GM23338 (cell line): ENCODE data around the gene DMRT1. TPM values are rescaled to one million over a fixed set of nuclear protein-coding genes. Genes with fewer than 3 reads are reported as not detected.

Source experiments
- ATAC-seq: fragments of 200-7000 bp; cut with Tn5 transposase; 3 replicates; pipeline ENCODE4 v1.9.1; 2020
- DNase-seq: peaks from one replicate; pipeline ENCODE4 v3.0.0-alpha.2; 2015; ENCODE audit warnings: low spot score
- H2AFZ ChIP-seq: fragments of 200-600 bp; sonication (generic); 2 replicates; pipeline ENCODE4 v1.8.0; 2016; ENCODE audit warnings: antibody characterized with exemption, mild to moderate bottlenecking, moderate library complexity
- H3F3A ChIP-seq: fragments of 200-600 bp; sonication (generic); replicated peaks from 2 replicates; pipeline ENCODE4 v1.8.0; 2017; ENCODE audit warnings: antibody characterized with exemption, mixed run types, low read depth
- H3K27ac ChIP-seq: fragments of 200-600 bp; sonication (generic); 2 replicates; pipeline ENCODE4 v1.6.1; 2016; ENCODE audit warnings: low read depth
- H3K27me3 ChIP-seq: fragments of 200-600 bp; sonication (generic); 2 replicates; pipeline ENCODE4 v1.8.0; 2016; ENCODE audit warnings: mild to moderate bottlenecking, mixed run types, moderate library complexity; ENCODE audit not compliant: insufficient read depth
- H3K36me3 ChIP-seq: fragments of 200-600 bp; sonication (generic); 2 replicates; pipeline ENCODE4 v1.8.0; 2016; ENCODE audit warnings: mild to moderate bottlenecking; ENCODE audit not compliant: insufficient read depth
- H3K4me1 ChIP-seq: fragments of 200-600 bp; sonication (generic); 2 replicates; pipeline ENCODE4 v1.8.0; 2016; ENCODE audit warnings: mild to moderate bottlenecking, moderate library complexity; ENCODE audit not compliant: insufficient read depth
- H3K4me2 ChIP-seq: fragments of 200-600 bp; sonication (generic); 2 replicates; pipeline ENCODE4 v1.7.1; 2017; ENCODE audit warnings: mixed run types
- H3K4me3 ChIP-seq: fragments of 200-600 bp; sonication (generic); 2 replicates; pipeline ENCODE4 v1.6.1; 2016; ENCODE audit warnings: mixed run types
- H3K79me2 ChIP-seq: fragments of 200-600 bp; sonication (generic); replicated peaks from 2 replicates; pipeline ENCODE4 v1.8.0; 2017; ENCODE audit warnings: mild to moderate bottlenecking; ENCODE audit not compliant: insufficient read depth
- H3K9me2 ChIP-seq: fragments of 200-600 bp; sonication (generic); 2 replicates; pipeline ENCODE4 v1.8.0; 2017; ENCODE audit not compliant: insufficient read depth
- H4K20me1 ChIP-seq: fragments of 200-600 bp; sonication (generic); replicated peaks from 2 replicates; pipeline ENCODE4 v1.8.0; 2017; ENCODE audit warnings: mild to moderate bottlenecking; ENCODE audit not compliant: insufficient read depth
- H3K27ac Mint-ChIP-seq: 2 replicates; pipeline ENCODE4 v1.8.0; 2020; ENCODE audit warnings: inconsistent platforms, mild to moderate bottlenecking, moderate library complexity, mixed read lengths
- H3K27me3 Mint-ChIP-seq: 3 replicates; pipeline ENCODE4 v1.8.0; 2022; ENCODE audit warnings: low read depth, mild to moderate bottlenecking, moderate library complexity, mixed read lengths, inconsistent platforms; ENCODE audit not compliant: insufficient read depth, poor library complexity
- H3K36me3 Mint-ChIP-seq: 3 replicates; pipeline ENCODE4 v1.8.0; 2021; ENCODE audit warnings: low read depth, mild to moderate bottlenecking, inconsistent platforms, moderate library complexity, mixed read lengths
- H3K4me1 Mint-ChIP-seq: 3 replicates; pipeline ENCODE4 v1.8.0; 2020; ENCODE audit warnings: mild to moderate bottlenecking, inconsistent platforms, mixed read lengths
- H3K4me3 Mint-ChIP-seq: 3 replicates; pipeline ENCODE4 v1.8.0; 2021; ENCODE audit warnings: moderate library complexity, mild to moderate bottlenecking, inconsistent platforms, mixed read lengths
- H3K9me3 Mint-ChIP-seq: 3 replicates; pipeline ENCODE4 v1.8.0; 2020; ENCODE audit warnings: moderate library complexity, mild to moderate bottlenecking, inconsistent platforms, mixed read lengths
- CTCF ChIP-seq, 2 experiments: fragments of 200-600 bp in 1 of 2; sonication (generic) in 1 of 2; conservative IDR thresholded peaks; 2 replicates each; pipeline versions ENCODE4 v1.5.1 to v1.6.1; 2016 to 2017; ENCODE audit warnings: antibody characterized with exemption in 2 of 2, low read depth in 2 of 2, mild to moderate bottlenecking in 2 of 2, moderate library complexity in 1 of 2
- NANOG ChIP-seq: IDR thresholded peaks from 2 replicates; pipeline ENCODE4 v1.6.1; 2016; ENCODE audit warnings: antibody characterized with exemption, borderline replicate concordance
- POLR2AphosphoS5 ChIP-seq: IDR thresholded peaks from 2 replicates; pipeline ENCODE4 v1.6.1; 2016; ENCODE audit warnings: antibody characterized with exemption, low read depth
- ZNF331 ChIP-seq: fragments of 250-450 bp; sonication (Bioruptor Pico); IDR thresholded peaks from 2 replicates; pipeline ENCODE4 v1.5.0; 2020; ENCODE audit warnings: low read depth, mild to moderate bottlenecking, moderate library complexity
- ZNF462 ChIP-seq: fragments of 250-450 bp; sonication (Bioruptor Pico); IDR thresholded peaks from 2 replicates; pipeline ENCODE4 v1.5.0; 2020; ENCODE audit warnings: mild to moderate bottlenecking, moderate library complexity
- polyA plus RNA-seq: library from polyadenylated mRNA; unstranded; fragments of >200 nt; fragmentation: Nextera tagmentation; extraction: Ambion mirVana; gene quantifications from 2 replicates; pipeline ENCODE4 v1.2.1, GENCODE V29; 2016
- total RNA-seq: library from RNA; depleted of rRNA; stranded (reverse); fragments of >200 nt; shearing (Covaris generic); gene quantifications from 2 replicates; pipeline ENCODE4 v1.2.3, GENCODE V29; 2014

Gene DMRT1
- total and polyA plus RNA-seq, 2 experiments from 2014 or later = not detected

- no peak for TF ChIP-seq ZNF462
- no peak for TF ChIP-seq CTCF (conservative IDR thresholded peaks at IDR 0.05; ENCODE audit: low read depth in 2 of 2)
- no peak for TF ChIP-seq ZNF331
- TF ChIP-seq NANOG = no peak
- no peak for TF ChIP-seq POLR2AphosphoS5
These were observed 36.7 kb downstream of the DMRT1 start (continued) for GRCh38 chr9:878239-878638.

- H3K9me3 Mint-ChIP-seq = no peaks in the 10 kb centered on the region
- Histone ChIP-seq H3F3A (no peaks in the 10 kb centered on the region), H3K9me2 (no peaks in the 10 kb centered on the region), H3K27me3 (peaks cover 2% of the 10 kb centered on the region; the same call in 1 of the 2 replicates), H2AFZ (no peak overlapping the region), H4K20me1 (no peaks in the 10 kb centered on the region), H3K36me3 (no peaks in the 10 kb centered on the region), H3K27ac (no peak overlapping the region), H3K4me2 (no peak overlapping the region), H3K4me3 (no peak overlapping the region), H3K79me2 (no peaks in the 10 kb centered on the region), H3K4me1 (no peaks in the 10 kb centered on the region)
- no peak overlapping the region for H3K4me3 Mint-ChIP-seq
- DNase-seq = no peak
- no peak for ATAC-seq
- no peaks in the 10 kb centered on the region for H3K36me3 Mint-ChIP-seq
- peaks cover 8% of the 10 kb centered on the region for H3K27me3 Mint-ChIP-seq
- no peaks in the 10 kb centered on the region; the same call in 2 of the 3 replicates for H3K4me1 Mint-ChIP-seq
- no peak for TF ChIP-seq ZNF462
- H3K27ac Mint-ChIP-seq = no peak overlapping the region
These were observed 39.2 kb downstream of the DMRT1 start for GRCh38 chr9:880725-881124.
